GM19043 (cell line): ENCODE data around the gene SGCD.

Experiments
- ATAC-seq: cut with Tn5 transposase; IDR thresholded peaks from one replicate; pipeline ENCODE4 v1.9.1; 2021; ENCODE audit warnings: low read depth; ENCODE audit not compliant: unreplicated experiment

SGCD gene

DNA sequence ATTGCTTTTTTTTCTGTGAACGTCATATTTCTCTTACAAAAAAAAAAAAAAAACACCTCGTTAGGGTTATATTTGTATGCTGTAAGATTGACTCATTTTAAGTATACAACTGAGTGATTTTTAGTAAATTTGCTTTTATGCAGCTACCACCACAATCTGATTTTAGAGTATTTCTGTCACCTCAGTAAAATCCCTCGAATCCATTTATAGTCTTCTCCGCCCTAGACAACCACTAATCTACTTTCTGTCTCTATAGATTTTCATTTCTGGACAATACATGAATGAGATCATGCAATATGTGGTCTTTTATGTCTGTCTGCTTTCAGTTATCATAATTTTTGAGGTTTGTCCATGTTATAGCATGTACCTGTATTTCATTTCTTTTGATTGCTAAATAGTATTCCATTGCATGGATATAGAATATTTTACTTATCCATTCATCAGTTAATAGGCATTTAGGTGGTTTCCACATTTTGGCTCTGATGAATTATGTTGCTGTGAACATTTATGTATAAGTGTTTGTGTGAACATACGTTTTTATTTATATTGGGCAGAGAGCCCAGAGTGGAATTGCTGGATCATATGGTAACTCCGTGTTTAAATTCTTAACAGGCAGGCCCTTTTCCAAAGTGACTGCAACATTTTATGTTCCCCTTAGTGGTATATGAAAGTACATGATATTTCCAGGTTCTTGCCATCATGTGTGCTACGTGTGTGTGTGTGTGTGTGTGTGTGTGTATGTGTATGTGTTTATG, 171.4 kb downstream of the SGCD start:
- ATAC-seq, result no peak

DNA sequence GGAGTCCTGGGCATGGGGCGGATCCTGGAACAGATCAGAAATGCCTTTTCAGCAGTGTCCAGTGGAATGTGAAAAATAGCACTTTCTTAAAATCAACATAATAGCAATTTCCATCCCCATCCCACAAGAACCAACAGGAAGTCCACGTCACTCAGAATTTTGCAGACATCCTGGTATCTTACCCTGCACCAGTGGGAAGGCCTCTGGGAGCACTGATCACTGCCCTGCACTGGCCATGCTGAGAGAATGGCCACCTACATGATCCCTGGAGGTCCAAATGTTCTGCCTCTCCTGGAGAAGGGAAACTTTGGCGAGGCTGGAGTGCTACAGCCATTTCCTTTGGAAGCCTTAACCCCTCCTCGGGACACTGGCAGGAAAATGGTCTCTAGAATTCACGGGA, 173.8 kb downstream of the SGCD start:
- no peak for ATAC-seq

DNA sequence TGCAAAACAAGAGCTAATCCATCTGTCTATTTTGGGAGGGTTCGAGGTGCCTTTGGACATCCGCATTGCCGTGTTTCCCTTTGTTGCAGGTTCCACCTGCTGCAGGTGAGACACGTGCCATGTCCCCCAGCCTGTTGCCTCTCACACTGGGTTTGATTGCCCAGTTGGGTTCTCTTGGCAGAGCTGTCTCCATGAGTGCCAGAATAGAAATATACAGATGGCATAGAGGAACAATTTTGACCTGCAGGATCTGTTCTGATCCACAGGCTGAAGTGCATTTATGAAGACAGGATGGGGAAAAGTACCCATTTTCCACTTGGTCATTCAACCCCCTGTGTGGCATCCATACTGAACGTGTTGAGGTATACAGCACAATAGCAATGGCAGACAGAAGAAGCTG, 178.1 kb downstream of the SGCD start:
- ATAC-seq, result no peak

DNA sequence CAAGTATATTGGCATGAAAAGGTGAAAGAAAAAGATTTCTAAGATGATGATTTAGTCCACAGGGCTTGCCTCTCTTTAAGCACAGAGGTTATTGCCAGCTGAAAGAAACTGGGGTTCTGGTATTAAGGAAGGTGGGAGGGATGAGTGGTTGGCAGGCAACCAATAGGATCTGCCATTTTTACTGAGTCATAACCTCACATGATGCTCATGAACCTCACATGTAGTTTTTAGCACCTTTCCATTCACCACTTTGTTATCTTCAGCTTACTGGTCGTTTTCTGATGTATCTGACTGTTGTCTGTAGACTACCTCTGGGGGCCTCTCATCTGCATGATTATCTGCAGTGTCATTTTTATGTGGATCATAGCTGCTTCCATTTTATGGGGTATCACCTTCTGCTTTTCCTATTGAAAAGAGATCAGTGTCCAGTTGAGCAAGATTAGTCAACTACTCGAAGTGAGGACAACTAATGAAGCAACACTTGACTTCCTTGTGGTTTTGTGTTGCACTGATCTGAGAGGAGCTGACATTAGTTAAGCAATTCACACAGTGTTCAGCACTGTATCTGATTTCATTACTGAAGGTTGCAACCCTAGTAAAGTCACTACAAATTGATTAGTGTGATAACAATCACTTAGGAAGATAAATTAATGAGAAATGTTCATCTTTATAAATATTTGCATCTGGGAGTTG, 186.3 kb downstream of the SGCD start:
- ATAC-seq, result no peak

DNA sequence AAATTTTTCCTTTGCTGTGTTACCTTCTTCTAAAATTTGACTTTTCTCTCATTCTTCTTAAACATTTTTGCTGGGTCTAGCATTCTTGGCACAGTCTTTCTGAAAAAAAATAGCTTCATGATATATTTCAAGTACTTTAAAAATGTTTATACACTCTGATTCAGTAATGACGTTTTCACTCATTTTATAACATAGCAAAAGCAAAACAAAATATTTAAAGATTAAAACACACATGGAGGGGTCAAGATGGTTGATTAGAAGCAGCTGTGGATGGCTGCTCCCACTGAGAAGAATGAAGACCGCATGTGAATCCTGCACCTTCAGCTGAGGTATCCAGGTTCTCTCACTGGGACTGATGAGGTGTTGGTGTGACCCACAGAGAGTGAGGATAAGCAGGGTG, 188.2 kb downstream of the SGCD start:
- no peak for ATAC-seq

DNA sequence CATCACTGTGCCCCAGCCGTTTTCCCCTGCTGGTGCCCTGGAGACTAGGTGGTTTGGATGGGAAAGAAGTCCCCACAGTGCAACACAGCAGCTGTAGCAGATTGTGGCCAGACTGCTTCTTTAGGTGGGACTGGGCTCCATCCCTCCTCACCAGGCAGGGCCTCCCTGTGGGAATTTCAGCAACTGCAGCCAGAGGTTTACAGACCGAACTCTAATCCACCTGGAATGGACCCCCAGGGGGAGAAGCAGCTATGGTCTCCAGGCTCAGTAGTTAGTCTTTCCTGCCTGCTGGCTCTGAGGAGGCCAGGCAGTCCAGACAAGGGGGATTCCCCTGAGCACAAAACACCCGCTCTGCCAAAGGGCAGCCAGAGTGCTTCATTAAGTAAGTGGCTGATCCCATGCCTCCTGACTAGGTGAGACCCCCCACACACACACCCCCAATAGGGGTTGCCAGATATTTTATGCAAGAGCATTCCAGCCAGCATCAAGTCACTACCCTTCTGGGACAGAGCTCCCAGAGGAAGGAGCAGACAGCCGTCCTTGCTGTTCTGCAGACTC, 188.9 kb downstream of the SGCD start:
- ATAC-seq, result no peak

DNA sequence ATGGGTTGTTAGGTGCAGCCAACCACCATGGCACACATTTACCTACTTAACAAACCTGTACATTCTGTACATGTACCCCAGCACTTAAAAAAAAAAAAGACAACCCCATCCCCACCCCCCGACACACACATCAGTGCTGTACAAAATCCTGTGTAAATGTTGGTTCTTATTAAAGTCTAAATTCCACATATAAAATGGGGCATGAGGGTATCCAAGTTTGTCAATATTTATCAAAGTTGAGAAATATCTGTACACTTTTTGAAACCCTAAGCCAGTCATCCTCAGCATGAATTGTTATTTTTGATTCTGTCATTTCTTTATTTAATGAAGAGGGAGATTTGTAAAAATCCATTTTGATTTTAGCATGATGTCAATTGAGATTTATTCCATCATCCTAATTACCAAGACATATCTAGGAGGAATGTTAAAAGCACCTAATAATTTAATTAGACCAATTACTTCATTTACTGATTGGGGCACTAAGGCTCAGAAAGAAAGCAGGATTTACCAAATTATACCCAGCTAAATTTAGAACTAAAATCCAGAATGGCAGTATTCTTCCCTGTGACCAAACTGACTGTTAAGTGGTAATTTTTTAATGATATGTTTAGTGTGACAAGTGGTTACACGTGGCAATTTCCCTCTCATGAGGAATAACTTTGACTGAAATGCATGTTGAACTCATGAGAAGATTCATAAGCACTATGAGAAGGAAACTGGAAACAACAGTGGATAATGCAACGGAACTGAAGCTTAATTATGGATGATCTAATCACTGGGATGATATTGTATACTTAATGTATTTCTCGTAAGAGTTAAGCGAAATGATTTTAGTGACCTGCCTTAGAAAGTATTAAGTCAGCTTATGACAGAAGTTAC, 195.9 kb downstream of the SGCD start:
- ATAC-seq, result no peak

DNA sequence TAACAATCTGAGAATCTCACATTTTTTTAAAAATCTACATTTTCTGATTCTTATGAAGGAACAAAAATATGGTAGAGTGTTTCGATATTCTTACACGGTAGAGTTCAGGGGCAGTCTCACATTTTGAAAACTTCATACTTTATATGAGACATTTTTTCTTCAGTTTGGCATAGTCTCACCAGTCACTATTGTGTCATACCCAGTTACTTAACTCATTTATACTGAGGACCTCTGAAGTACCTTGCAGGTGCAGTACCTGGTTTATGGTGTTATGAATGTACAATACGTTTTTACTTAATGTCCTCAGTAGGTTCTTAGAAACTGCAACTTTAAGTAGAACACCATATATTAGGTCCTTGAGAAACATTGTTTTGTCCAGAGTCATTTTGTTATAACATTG, 196.6 kb downstream of the SGCD start:
- ATAC-seq, result no peak

DNA sequence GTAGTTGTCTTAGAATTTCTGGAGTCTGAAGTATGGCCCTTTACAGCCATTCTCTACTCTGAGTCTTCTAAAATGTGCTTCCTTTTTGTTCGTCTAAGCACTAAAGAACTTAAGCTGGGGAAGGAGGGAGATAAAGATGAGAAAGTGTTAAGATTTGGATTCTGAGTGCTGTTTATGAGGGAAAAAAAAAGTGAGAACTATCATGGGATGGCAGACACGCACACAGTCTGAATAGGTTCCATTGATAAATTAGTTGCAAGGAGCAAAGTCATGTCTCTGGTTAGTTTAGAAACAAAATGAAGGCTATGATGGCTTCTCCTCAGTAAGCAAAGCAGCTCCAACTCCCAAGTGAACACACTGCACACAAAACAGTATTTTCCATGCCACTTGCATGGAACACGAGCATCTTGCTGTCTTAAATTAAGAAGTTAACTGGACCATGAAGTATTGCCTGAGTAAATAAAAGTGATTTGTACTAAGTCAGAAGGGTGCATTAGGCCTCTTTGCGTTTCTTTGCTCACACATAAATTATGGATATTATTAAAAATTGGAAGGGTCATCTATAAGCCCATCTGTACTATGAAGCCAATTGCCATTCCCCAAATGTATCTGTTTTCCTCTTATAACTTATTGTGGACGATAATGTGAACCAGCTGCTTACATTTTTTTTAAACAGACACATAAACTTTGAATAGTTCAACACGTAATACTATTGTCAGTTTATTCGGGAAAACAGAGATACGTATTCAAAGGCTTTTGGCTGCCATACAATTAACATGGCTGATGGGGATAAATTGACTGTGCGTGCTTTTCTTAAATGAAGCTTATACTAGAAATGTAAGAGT, 199.3 kb downstream of the SGCD start:
- no peak for ATAC-seq

DNA sequence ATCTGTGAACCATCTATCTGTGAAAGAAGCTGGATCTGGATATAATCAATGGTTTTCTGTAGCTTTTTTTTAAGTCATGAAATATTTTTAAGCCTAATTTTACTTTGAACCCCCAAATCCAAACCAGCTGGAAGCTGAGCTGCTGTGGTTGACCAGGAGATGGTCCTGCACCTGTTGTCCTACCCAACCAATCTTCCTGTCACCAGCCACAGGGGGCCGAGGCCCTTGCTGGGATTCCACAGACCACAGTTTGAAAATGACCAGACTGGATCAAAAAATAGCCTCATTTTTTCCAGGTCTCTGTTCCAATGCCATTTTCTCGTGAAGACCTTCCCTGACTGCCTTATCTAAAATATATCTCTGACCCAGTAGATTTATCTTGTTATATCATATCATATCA, 200.6 kb downstream of the SGCD start:
- ATAC-seq, result no peak

DNA sequence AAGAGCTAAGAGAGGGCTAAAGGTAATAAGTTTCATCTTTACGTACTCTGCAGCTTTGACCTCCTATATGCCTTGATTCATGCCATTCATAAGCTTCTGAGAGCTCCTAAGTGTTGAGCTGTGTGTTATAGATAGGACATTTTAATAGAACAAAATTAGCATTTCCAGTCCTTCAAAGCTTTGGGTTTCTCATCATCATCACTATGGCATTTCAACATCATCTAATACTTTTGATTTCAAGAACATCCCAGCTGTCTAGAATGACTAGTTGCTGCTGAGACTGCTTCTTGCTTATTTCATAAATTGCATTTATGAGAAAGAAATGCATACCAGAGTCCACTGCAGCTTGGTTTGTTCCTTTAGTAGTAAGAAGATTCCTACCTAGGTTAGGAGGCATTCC, 201.7 kb downstream of the SGCD start:
- ATAC-seq, result no peak

DNA sequence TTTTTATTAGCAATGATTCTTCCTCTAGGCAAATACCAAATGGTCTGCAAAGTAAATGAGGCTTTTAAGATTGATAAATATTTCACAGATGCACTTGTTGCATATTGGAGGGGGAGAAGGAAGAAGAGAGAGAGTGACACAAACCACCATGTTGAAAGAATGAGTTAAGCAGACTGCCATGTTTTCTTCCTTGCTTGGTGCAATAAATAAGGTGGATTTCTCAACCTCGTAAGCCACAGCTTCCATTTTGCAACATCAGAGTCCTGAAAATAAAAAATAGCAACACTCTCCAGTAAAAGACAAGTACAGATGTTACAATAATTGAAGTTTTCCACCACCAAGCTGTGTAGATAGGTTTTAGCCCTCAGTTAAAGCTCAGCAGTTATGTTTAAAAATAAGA, 202.9 kb downstream of the SGCD start:
- no peak for ATAC-seq

DNA sequence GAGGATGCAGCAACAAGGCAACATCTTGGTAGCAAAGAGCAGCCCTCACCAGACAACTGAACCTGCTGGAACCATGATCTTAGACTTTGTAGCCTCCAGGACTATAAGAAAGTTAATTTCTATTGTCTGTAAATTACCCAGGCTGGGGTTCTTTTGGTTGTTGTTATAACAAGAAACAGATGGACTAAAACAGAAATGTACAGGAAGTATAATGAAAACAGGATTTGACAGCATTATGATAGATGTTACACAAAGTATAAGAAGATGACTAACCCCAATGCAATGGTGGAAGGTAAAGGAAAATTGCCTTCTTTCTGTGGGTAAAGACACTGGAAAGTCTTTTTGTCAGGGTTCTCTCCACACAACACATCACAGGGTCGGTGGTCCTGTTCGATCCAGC, 204.2 kb downstream of the SGCD start:
- ATAC-seq, result no peak

DNA sequence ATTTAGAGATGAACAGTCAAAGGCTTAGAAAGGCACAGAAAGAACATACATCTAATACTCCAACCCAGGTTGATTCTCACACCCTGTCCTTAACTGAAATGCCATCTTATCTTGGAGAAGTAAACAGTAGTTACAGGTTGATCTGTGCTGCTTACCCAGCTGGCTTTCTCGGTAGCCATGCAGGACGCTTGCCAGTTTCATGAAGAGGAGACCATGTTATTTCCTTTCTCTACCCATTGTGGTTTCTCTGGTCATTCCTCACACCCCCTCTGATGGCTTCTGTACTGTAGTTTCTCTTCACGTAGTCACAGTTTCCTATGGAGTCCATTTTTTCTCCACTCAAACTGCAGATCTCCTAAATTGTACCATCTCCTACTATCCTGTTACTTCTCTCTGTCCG, 206.0 kb downstream of the SGCD start:
- no peak for ATAC-seq

DNA sequence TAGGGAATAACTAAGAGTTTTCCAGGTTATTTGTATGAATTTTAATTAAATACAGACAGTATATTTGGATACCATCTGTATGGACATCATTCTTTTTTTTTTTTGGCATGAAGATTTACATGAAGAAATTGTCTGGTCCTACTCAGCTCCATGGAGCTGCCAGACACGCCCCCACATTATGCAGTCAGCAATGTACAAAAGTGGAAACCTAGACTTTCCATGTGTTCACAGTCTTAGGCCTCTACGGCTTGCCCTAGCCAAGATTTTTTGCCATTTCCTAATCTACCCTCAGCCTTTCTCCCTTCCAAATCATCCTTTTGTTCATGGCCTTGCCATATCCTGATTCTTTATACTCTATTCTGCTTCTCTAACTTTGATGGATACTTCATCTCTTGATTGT, 207.1 kb downstream of the SGCD start:
- ATAC-seq, result no peak

DNA sequence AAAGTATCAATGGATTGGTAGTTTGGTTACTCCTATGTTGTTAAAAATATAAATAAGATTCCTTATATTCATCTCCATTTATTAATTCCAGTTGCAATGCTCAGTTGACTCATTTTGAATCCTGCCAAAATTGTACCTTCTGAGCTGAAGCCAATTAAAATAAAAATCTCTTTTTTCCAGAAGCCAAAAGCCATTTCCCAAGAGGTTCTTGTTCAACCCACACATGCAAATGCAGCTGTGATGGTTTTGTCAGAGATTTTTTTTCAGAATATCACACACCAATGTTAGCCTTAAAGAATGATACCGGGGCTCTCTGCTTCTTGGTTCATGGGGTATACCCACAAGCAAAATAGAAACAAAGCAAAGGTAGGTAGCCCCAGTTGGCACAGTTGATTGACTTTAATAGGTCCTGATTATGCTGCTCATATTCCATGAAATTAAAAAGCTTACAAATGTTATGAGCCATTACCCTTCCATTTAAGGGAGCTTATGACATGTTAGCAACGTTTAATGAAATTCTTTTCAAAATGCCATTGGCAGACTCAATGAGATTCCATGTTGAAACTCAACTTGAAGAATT, 208.0 kb downstream of the SGCD start:
- ATAC-seq, result no peak

DNA sequence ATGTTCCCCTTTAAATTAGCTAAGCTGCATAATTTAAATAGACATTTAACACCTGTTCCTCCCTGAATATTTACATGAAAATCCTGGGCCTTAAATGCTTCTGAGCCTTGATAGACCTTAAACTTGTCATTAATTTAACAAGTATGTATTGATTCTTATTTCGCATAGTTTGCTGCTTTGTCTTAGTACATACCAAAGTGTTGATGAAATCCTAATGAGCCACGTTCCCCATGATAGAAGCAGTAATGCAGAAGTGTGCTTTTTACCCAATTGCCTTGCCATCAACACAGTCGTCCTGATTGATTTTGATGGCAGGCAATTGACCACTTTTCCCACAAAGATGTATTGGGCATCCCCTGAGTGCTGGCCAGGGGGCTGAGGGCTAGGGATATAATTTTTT, 213.5 kb downstream of the SGCD start:
- ATAC-seq, result no peak

DNA sequence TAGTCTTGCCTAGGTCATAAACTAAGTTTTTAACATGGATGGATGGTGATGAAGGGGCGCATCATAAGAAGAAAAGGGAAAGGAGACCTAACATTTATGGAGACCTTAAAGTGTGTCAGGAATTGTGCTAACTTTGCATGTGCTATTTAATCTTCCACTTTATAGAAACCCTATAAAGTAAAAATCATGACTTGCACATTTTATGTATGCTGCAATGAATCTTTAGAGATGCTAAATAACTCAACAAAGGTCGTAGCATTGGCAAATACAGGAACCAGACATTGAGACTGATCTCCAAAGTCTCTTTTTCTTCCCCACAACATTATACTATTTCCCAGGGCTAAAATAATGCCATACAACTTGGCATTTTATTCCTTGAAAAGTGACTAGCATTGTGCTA, 214.6 kb downstream of the SGCD start:
- ATAC-seq, result no peak

DNA sequence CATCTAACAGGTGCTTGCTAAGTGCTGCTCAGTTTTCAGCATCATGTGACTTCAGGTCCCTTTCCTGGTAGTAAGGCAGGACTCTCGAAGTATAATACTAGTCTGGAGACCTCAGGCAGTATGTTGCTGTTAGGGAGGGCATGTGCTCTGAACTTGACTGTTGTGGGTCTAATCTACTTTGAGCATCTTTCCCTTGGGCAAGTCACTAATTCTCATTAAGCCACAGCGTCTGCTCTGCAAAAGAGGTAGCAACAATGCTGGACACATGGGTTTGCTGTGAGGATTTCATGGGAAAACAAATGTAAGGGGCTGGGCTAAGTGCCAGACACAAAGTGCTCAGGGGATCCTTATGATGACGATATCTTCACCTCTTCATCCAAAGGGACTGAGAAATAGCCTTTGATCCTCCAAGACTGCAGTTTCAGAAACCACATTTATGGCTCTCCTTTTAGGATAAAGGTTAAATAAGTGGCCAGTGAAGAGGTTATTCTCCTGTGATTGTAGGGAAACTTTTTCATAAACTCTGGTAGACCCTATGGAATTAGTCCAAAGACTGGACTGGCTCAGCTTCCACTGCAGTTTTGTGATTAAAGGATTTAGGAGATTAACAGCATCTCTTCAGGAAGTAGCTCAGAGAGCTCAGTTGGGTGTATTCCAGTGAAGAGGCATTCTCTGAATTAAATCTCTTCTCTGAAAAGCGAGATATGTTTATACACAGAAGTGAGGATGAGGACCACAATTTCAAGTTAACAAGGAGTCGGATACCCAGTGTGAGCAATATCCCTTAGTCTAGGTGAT, 216.6 kb downstream of the SGCD start:
- ATAC-seq, result no peak
